OCI-M1 (cell line): Measurements from ENCODE around the gene ZNF208.
A peak's percentile ranks its signal among the peaks of the same experiment; 100 is the strongest.
"Not testable (repeated sequence)": the region's sequence is repeated elsewhere in the genome, so short reads cannot be mapped to it uniquely, and the experiment has no call there.

ENCODE experiments used
- DNase-seq: peaks from one replicate; lab custom pipeline; 2025; lab: John Stamatoyannopoulos, UW

Gene ZNF208

DNA sequence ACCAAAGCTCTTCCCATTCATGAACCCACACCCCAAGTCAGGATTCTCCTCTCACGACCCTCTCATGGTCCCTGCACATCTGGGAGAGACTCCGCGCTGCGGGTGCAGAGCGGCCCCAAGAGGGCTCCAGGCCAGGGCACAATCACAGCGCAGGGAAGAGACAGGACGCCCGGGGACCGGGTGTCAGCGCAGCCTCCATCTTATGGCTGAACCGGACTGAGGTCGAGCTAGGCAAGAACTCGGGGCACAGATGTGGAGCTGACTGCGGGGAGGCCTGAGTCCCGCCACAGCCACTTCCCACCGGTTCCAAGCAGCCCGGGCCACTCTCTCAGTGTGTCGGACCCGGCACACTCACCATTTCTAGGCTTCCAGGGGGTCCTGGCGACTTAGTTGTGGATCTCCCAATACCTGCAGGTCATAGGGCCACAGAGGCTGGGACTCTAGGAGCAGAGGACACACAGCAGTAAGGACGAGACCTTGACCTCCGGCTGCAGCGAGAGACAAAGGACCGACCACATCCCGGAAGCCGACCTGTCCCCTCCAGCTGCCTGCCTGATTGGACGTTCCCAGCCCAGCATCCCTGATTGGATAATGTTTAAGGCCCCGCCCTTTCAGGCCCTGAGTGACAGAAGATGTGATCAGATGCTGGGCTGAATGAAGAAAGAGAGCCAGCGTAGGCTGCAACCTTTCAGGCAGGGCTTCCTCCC, at the start of gene ZNF208:
ZNF208 (minus strand) TSS at position 507 of the 707 bp plus-strand sequence; CDS start at position 358, 149 bp downstream.
- DNase-seq, result peak; percentile 95

GRCh38 chr19:22052644-22053013, 41.9 kb upstream of the ZNF208 start:
- no peak for DNase-seq

DNA sequence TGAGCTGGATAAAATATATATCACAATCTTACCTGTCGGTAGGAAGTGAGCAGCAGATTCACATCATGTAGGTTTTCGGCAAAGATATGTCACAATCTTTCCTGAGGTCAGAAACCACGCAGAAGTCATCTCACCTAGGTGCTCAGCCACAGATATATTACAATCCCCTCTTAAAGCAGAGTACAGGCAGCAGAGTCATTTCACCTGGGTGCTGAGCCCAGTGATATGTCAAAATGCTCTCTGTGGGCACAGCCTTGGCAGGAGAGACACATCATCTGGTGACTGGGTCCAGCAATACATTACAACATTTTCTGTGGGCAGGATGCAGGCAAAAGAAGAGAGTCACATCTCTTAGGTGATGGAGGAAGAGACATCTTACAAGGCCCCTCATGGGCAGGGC, 30.4 kb upstream of the ZNF208 start:
- not testable (repeated sequence) for DNase-seq

DNA sequence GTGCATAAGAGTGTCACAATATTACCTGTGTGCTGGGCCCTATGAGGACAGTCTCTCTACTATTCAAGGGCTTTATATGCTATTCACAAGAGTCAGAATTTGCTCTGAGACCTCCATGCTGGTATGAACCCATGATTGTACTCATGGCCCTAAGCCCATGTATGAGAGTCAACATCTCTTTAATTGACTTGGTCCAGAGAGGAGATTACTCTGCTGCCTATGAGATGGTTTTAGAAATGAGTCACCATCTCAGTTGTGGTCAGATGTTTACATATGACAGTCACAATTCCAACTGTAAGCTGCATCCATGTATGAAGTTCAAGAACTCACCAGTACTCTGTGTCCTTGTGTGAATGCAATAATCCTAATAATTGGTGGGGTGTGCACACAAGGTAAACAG, 19.9 kb upstream of the ZNF208 start:
- no peak for DNase-seq

DNA sequence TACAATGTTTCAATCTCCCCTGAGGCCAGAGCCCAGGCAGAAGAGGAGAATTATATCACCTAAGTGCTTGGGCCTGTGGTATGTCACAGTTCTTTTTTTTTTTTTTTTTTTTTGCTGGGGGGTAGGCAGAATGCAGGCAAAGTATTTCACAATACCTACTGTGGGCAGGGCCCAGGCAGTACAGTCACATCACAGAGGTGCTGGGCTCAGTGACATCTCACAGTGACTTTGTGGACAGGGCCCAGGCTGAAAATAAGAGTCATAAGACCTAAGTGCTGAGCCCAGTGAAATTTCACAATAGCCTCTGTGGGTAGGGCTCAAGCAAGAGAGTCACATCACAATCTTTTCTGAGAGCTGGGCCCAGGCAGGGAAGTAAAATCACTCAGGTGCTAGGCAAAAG, 15.9 kb upstream of the ZNF208 start:
- DNase-seq, result peak; percentile 8

DNA sequence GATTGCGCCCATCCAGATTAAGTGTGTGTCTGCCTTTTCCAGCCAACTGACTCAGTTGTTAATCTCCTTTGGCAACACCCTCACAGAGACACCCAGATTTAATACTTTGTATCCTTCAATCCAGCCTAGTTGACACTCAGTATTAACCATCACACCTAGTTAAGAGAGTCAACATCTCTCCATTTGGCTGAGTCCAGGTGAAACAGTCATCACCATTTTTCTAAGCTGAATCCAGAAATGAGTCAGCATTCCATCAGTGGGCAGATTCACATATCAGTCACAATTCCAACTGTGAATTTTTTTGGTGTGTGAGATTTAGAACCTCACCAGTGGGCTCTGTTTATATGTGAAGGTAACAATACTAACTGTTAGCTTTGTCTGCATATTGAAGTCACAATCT, 14.8 kb upstream of the ZNF208 start:
- not testable (repeated sequence) for DNase-seq

- no peak for DNase-seq
Measured at GRCh38 chr19:21970466-21970865, 40.3 kb downstream of the ZNF208 start.

DNA sequence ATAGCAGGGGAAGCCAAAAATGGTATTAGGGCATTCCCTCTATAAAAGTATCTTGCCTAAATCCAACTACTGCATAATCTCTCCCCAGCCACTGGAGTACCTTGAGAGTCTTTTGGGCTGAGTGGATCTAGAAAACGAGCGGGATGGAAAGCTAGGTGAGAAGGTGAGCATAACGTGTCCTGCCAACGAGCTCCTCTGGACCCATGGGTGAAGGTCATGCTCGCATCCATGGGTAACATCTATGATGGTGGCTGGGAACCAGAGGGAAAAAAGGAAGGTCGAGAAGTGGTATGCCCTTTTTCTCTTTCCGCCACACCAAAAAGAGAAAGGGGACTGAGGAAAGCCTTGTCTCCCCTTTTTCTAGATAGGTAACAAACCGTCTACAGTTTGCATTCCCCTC, 63.0 kb downstream of the ZNF208 start:
- DNase-seq, result peak; percentile 29

DNA sequence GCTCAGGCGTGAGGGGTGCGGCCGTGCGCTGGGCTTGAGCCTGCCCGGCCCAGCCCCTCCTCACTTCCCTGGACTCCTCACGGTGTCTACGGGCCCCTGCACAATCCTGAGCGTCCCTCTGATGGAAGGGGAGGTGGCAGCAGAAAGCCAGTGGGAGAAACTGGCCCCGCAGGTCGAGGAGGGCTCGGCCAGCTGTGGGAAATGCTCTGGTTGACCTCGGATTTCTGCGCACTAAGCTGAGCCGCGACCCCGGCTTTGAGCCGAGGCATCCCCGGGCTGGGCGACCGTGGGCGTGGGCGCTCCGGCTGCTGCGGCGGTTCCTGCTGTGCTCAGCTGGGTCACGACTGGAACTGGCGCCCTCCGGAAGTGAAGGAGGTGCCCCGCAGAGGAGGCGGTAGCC, 70.1 kb downstream of the ZNF208 start:
- DNase-seq, result no peak

DNA sequence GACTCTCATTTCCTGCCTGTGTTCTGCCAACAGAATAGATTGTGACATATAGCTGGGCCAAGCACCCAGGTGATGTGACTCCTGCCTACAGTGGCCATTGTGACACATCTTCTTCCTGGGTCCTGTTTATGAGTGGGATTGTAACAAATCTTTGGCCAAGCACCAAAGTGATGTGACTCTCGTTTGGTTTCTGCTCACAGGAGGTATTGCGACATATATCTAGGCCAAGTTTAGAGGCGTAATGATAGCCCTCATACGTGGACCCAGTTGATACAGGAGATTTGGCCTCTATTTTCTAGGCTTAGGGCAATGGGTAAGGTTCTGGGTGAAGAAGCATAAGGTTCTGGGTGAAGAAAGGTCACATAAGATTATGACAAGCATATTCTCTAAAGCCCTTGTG, 76.2 kb downstream of the ZNF208 start:
- no peak for DNase-seq

DNA sequence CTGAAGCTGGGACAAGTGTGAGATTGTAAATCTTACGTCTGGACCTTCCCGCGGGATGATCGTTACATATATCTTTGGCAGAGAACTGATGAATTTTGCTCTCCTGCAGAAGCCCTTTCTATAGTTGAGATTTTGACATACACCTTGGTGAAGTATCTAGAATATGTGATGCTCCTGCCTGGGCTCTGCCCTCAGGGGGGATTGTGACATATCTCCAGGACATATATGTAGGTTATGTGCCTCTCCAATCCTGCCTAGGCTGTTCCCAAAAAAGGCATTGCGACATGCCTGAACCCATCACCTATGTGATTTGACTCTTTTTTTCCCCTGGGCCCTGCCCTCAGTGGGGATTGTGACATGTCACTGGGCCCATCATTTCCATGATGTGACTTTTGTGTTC, 76.6 kb downstream of the ZNF208 start:
- no peak for DNase-seq

- no peak for DNase-seq
Measured at GRCh38 chr19:21922276-21922675, 88.5 kb downstream of the ZNF208 start.

DNA sequence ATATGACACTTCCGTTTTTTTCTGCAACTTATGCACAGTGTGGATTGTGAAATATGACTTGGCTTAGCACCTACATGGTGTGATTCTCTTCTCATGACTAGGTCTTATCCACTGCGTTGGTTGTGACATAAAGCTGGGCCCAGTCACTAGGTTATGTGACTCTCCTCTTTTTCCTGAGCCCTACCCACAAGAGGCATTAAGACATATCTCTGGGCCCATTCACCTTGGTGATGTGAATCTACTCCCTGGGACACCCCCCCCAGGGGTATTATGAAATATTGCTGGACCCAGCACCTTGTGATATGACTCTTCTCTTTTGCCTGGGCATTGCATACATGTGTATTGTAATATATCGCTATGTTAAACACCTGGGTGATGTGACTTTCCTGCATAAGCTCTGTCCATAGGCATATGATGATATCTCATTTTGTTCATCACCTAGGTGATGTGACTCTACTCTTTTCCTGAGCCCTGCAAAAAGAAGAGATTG, 89.0 kb downstream of the ZNF208 start:
- peak; percentile 8 for DNase-seq

DNA sequence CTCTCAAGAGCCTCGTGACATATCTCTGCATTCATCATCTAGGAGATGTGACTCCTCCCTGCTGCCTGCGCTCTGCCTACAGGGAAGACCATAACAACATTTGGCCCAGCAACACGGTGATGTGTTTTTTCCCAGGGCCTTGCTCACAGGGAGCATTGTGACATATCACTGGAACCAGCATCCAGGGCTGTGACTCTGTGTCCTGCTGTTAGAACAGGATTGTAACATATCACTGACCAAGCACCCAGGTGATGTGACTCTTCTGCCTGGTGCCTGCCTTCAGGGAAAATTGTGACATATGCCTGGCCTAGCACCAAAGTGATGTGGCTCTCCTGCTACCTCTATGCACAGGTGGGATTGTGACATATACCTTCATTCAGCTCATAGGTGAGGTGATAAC, 95.3 kb downstream of the ZNF208 start:
- no peak for DNase-seq

- peak; percentile 42 for DNase-seq
Measured at GRCh38 chr19:21912654-21913053, 98.1 kb downstream of the ZNF208 start.

DNA sequence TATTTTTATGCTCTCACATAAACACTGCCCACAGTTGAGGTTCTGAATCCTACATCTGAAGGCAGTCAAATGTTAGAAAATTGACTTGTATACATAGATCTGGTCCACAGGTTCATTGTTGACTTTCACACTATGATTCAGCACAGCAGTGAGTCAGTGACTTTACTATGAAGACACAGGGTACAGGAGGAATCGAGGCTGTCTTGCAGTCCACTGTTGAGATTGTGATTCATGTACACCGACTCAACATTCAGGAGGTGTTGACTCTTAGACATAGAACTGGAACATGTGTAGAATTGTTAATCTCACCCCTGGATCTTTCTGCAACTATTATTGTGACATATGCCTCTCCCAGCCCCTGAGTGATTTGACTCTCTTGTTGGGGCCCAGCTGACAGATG, 100.4 kb downstream of the ZNF208 start:
- no peak for DNase-seq

- no peak for DNase-seq
Measured at GRCh38 chr19:21908066-21908465, 102.7 kb downstream of the ZNF208 start.

- no peak for DNase-seq
Measured at GRCh38 chr19:21907516-21907915, 103.2 kb downstream of the ZNF208 start.

DNA sequence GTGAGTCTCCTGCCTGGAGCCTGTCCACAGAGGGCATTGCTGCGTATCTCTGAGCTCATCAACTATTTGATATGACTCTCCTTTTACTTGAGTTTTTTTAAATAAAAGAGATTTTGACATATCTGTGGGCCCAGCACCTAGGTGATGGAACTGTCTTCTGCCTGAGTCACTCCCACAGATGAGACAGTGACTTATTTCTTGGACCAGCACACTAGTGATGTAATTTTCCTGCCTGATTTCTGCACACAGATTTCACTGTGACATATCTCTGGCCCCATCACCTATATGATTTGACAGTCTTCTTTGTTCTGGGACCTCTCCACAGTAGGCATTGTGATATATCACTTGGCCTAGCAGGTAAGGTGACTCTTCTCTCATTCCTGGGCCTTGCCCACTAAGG, 108.2 kb downstream of the ZNF208 start:
- DNase-seq, result no peak

DNA sequence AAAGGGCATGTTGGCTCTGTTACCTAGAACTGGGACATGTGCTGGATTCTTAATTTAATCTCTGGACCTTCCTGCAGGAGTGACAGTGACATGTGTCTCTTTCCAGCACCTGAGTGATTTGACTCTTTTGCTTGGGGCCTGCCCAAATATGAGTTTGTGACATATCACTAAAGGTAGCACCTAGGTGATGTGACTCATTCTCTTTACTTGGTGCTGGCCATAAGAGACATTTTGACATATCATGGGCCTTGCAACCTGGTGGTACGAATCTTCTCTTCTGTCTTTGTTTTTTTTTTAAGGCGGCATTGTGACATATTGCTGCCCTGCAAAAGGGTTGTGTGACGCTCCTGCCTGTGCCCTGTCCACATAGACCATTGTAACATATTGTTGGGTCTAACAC, 108.9 kb downstream of the ZNF208 start:
- no peak for DNase-seq

DNA sequence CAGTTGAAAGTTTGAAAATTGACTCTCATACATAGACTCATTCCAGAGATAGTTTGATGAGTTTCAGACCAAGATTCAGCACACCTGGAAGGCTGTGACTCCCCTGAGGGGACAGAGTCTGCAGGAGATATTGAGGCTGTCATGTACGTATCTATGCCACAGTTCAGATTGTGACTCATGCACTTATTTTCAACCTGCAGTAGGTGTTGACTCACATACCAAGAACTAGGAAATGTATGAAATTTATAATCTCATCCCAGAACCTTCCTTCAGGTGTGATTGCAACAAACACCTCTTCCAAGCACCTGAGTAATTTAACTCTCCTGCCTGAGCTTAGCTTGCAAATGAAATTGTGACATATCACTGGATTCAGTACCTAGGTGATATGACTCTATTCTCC, 110.3 kb downstream of the ZNF208 start:
- no peak for DNase-seq

DNA sequence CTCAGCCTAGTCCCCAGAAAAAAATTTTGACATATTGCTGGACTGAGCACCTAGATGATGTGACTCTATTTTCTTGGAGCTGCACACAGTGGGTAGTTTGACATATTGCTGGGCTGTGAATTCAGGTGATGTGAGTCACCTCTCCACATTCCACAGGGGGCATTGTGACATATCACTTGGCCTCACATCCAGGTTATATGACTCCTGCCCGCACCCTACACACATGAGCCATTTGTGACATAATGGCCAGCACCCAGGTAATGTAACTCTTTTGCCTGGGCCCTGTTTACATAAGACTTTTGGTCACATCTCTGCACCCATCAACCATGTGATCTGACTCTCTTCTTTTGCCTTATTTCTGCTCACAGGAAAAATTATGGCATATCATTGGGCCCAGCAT, 119.7 kb downstream of the ZNF208 start:
- DNase-seq, result no peak

- not testable (repeated sequence) for DNase-seq
Measured at GRCh38 chr19:21890017-21890416, 120.7 kb downstream of the ZNF208 start.

GRCh38 chr19:21885516-21885915, 125.2 kb downstream of the ZNF208 start:
- DNase-seq, result not testable (repeated sequence)
